Measurements from ENCODE around the gene INTS4. TPM values are rescaled to one million over a fixed set of nuclear protein-coding genes. Genes with fewer than 3 reads are reported as not detected.
A peak's percentile ranks its signal among the peaks of the same experiment; 100 is the strongest.
"Not testable (repeated sequence)": the region's sequence is repeated elsewhere in the genome, so short reads cannot be mapped to it uniquely, and the experiment has no call there.

The INTS4 gene
- total RNA-seq, 4 donors from 2014 or later: 31.9 to 53.8 (median 43.7) TPM

- Histone ChIP-seq H3K4me3 (replicated peaks in 1 of 3) (no peak overlapping the region), H3K36me3 (peaks cover 1 to 6% of the 10 kb centered on the region in 2 donors), H3K27me3 (no peaks in the 10 kb centered on the region), H3K4me1 (no peaks in the 10 kb centered on the region), H3K27ac (no peak overlapping the region), H3K9me3 (no peaks in the 10 kb centered on the region)
- 95 to 96% methylated on average over 5 of the region's 5 CpGs for whole genome bisulfite sequencing, 2 donors
- TF ChIP-seq CTCF (IDR thresholded peaks at IDR 0.05) (no peak), POLR2A (IDR thresholded peaks at IDR 0.05) (no peak)
- DNase-seq: no peak
- intact Hi-C loops (cut with DNase I): no loop called here
These were observed 110.7 kb downstream of the INTS4 start for GRCh38 chr11:77883775-77884174.

- Histone ChIP-seq H3K27me3 (no peaks in the 10 kb centered on the region), H3K9me3 (no peaks in the 10 kb centered on the region), H3K4me3 (replicated peaks in 1 of 3) (no peak overlapping the region), H3K27ac (no peak overlapping the region), H3K36me3 (peaks cover 7 to 13% of the 10 kb centered on the region in 2 donors), H3K4me1 (no peaks in the 10 kb centered on the region)
- DNase-seq: no peak
- no peak for TF ChIP-seq CTCF (IDR thresholded peaks at IDR 0.05)
- no peak for TF ChIP-seq POLR2A (IDR thresholded peaks at IDR 0.05)
- intact Hi-C loops (cut with DNase I): no loop called here
- WGBS, 2 donors: 67 to 72% methylated on average over 3 of the region's 3 CpGs
These were observed 112.1 kb downstream of the INTS4 start for GRCh38 chr11:77882396-77882795.

GRCh38 chr11:77879218-77879617, 115.2 kb downstream of the INTS4 start:
- Histone ChIP-seq H3K9me3 (no peaks in the 10 kb centered on the region), H3K4me3 (replicated peaks in 1 of 3) (no peak overlapping the region), H3K27ac (no peak overlapping the region), H3K36me3 (peaks cover 7 to 17% of the 10 kb centered on the region in 2 donors), H3K4me1 (no peaks in the 10 kb centered on the region), H3K27me3 (no peaks in the 10 kb centered on the region)
- TF ChIP-seq POLR2A (IDR thresholded peaks at IDR 0.05): no peak
- no peak for TF ChIP-seq CTCF (IDR thresholded peaks at IDR 0.05)
- 94 to 95% methylated on average over 3 of the region's 3 CpGs for WGBS, 2 donors
- peak; percentile 19 to 20 for DNase-seq
- intact Hi-C loops (cut with DNase I): no loop called here

- H3K27ac ChIP-seq; H3K27me3 ChIP-seq; H3K4me3 ChIP-seq (replicated peaks in 1 of 3); H3K9me3 ChIP-seq; DNase-seq; H3K4me1 ChIP-seq; intact Hi-C loops (cut with DNase I): not testable (repeated sequence)
- WGBS, 2 donors: 77 to 84% methylated on average over 4 of the region's 4 CpGs
- H3K36me3 ChIP-seq: peaks cover 7 to 17% of the 10 kb centered on the region in 2 donors
These were observed 116.2 kb downstream of the INTS4 start for GRCh38 chr11:77878247-77878646.

- H3K9me3 ChIP-seq: no peaks in the 10 kb centered on the region
- no peak overlapping the region for H3K4me3 ChIP-seq (replicated peaks in 1 of 3)
- no peak for DNase-seq
- peaks cover 13 to 25% of the 10 kb centered on the region in 2 donors for H3K36me3 ChIP-seq
- no peak overlapping the region for H3K27ac ChIP-seq
- no peaks in the 10 kb centered on the region for H3K4me1 ChIP-seq
- WGBS, 2 donors: 76 to 77% methylated on average over 3 of the region's 3 CpGs
- no peak for TF ChIP-seq CTCF (IDR thresholded peaks at IDR 0.05)
- no peak for TF ChIP-seq POLR2A (IDR thresholded peaks at IDR 0.05)
- H3K27me3 ChIP-seq: no peaks in the 10 kb centered on the region
- intact Hi-C loops (cut with DNase I): no loop called here
These were observed 118.4 kb downstream of the INTS4 start for GRCh38 chr11:77876045-77876444.

GRCh38 chr11:77874206-77874605, 120.3 kb downstream of the INTS4 start:
- 93 to 100% methylated on average over 3 of the region's 3 CpGs for WGBS, 2 donors
- no peak overlapping the region for H3K4me3 ChIP-seq (replicated peaks in 1 of 3)
- no peaks in the 10 kb centered on the region for H3K9me3 ChIP-seq
- TF ChIP-seq CTCF (IDR thresholded peaks at IDR 0.05) (no peak), POLR2A (IDR thresholded peaks at IDR 0.05) (no peak)
- H3K36me3 ChIP-seq: peaks cover 18 to 23% of the 10 kb centered on the region in 2 donors
- no peaks in the 10 kb centered on the region for H3K4me1 ChIP-seq
- DNase-seq: no peak
- no peak overlapping the region for H3K27ac ChIP-seq
- no peaks in the 10 kb centered on the region for H3K27me3 ChIP-seq
- intact Hi-C loops (cut with DNase I): no loop called here

Data from thyroid gland (tissue), 4 donors.